Heart left ventricle (tissue), 13 donors: ENCODE data around the gene ILF2.

Source experiments
- CTCF ChIP-seq, 12 donors: fragments of 200-600 bp; sonication (generic) in 4 of 12; IDR thresholded peaks; one replicate each; pipeline versions ENCODE4 v1.5.0 to v1.8.0; 2018 to 2022; ENCODE audit warnings: antibody characterized with exemption in 12 of 12, mild to moderate bottlenecking in 5 of 12
- POLR2A ChIP-seq, 2 donors: fragments of 450-650 bp; IDR thresholded peaks; one replicate each; pipeline ENCODE4 v1.6.1; 2017; ENCODE audit warnings: antibody characterized with exemption in 2 of 2, mild to moderate bottlenecking in 2 of 2, moderate library complexity in 2 of 2
- donor health status: ischemic (EF 13 %, LVEDD 7.1; RV severe dilation, severe dysfunction).
- donor health status: DM: no; HTN: yes; CAD: no.
- donor health status: DM: no; HTN: no; CAD: no.
- donor health status: ischemic (EF 25% LVEDD 6.9; RV normal size, moderate dysfunction).
- donor health status: ischemic (EF 25% LVEDD 5.7; RV mildly dilated, moderate dysfunction).
- donor health status: ischemic (EF 35%, LVEDD 5.7; RV mildly dilated, moderate dysfunction).
- donor health status: nonischemic (EF 11% LVEDD 7.7; RV severe dilation, severe dysfunction).
- donor health status: DM: yes; HTN: yes; CAD: no.
- donor health status: PGD.
- donor health status: ischemic (EF 29% LVEDD 5.4; RV normal size, mild dysfunction).
- donor health status: nonischemic (EF 23%, LVEDD 6.1; RV moderate dilation, normal function).

- no peak for TF ChIP-seq CTCF (IDR thresholded peaks at IDR 0.05)
- no peak for TF ChIP-seq POLR2A (IDR thresholded peaks at IDR 0.05)
Observed at GRCh38 chr1:153717330-153717729, 46.5 kb upstream of the ILF2 start.
